ENCODE results near the gene PRSS27. TPM values are rescaled to one million over a fixed set of nuclear protein-coding genes. Genes with fewer than 3 reads are reported as not detected.

PRSS27 gene
- total and polyA plus RNA-seq, 2 of the 8 experiments (the other 6 are each of a cell fraction or from before 2014, with no cell fraction given): 1.3 to 7.5 TPM

GRCh38 chr16:2745116-2745890 is 25.3 kb upstream of the PRSS27 start:
- 83% methylated on average over 13 of the region's 15 CpGs; no CpG with 5 or more reads in 1 of the 2 experiments for WGBS, 2 experiments (ENCODE audit: extremely low coverage in 1 of 2, insufficient coverage in 1 of 2, insufficient read length in 1 of 2, insufficient replicate concordance in 2 of 2, low coverage in 1 of 2, low lambda C conversion rate in 2 of 2, missing lambda C conversion rate in 1 of 2)
- H3K23me2 ChIP-seq (ENCODE audit: low read depth, low read length): no peaks in the 10 kb centered on the region
- no peak overlapping the region for H2BK15ac ChIP-seq (ENCODE audit: low read length)
- no peak overlapping the region for H3K4me2 ChIP-seq (ENCODE audit: insufficient read depth in 1 of 2, low read depth in 2 of 2, low read length in 2 of 2)
- H3K27me3 ChIP-seq (replicated peaks in 1 of 4; ENCODE audit: control insufficient read depth in 3 of 4, extremely low read depth in 1 of 4, insufficient read depth in 3 of 4, low read length in 3 of 4): no peaks in the 10 kb centered on the region
- H3K56ac ChIP-seq (replicated peaks; ENCODE audit: insufficient read length, low read depth, low read length): no peak overlapping the region
- H3K27ac ChIP-seq (ENCODE audit: low read depth, low read length): no peak overlapping the region
- H4K91ac ChIP-seq (replicated peaks; ENCODE audit: insufficient read length, low read length): no peak overlapping the region
- H3K4ac ChIP-seq (replicated peaks; ENCODE audit: insufficient read length, low read depth, low read length): no peak overlapping the region
- no peak overlapping the region for H2BK12ac ChIP-seq (ENCODE audit: low read depth, low read length)
- H3K14ac ChIP-seq (ENCODE audit: insufficient read length): no peak overlapping the region
- H2AFZ ChIP-seq (ENCODE audit: low read length): no peak overlapping the region
- H2BK120ac ChIP-seq (replicated peaks; ENCODE audit: low read depth, low read length): no peak overlapping the region
- peaks cover 0 to 2% of the 10 kb centered on the region in 2 experiments; a peak in 1 of 4 replicates for H3K79me2 ChIP-seq (ENCODE audit: control insufficient read depth in 1 of 2, insufficient read depth in 2 of 2, low read length in 2 of 2)
- H2AK5ac ChIP-seq (ENCODE audit: low read depth, low read length): no peak overlapping the region
- H3K79me1 ChIP-seq (ENCODE audit: low read depth, low read length): peaks cover 2% of the 10 kb centered on the region; the same call in 1 of the 2 replicates
- H2BK20ac ChIP-seq (ENCODE audit: low read length): no peak overlapping the region
- H4K8ac ChIP-seq (ENCODE audit: extremely low read depth, insufficient read depth, low read length): peak overlapping the region; percentile 38; the same call in 1 of the 2 replicates
- H4K5ac ChIP-seq (ENCODE audit: insufficient read length, low read depth, low read length): no peak overlapping the region
- peaks cover 0 to 1% of the 10 kb centered on the region in 2 experiments for H4K20me1 ChIP-seq (replicated peaks in 1 of 2; ENCODE audit: control insufficient read depth in 1 of 2, insufficient read depth in 2 of 2, low read length in 2 of 2)
- no peak overlapping the region for H3K23ac ChIP-seq (ENCODE audit: insufficient read length)
- ChIA-PET CTCF (ENCODE audit: partially characterized antibody) (interaction anchor here (0.8 to 1.3 kb wide), 3 partner anchors 13 to 53 kb away, joined by 3 to 5 read pairs (median 3); partner anchors contain the start of gene PRSS41), POLR2A (ENCODE audit: partially characterized antibody) (interaction anchor here (0.6 to 2.7 kb wide), 14 partner anchors 9 to 63 kb away, joined by 3 to 11 read pairs (median 4); partner anchors contain the start of genes KCTD5 and PRSS27)
- peaks cover 0 to under 1% (median 0%) of the 10 kb centered on the region in 4 experiments; a peak in 3 of 7 replicates for H3K4me1 ChIP-seq (replicated peaks in 1 of 4; ENCODE audit: control insufficient read depth in 3 of 4, insufficient read depth in 4 of 4, low read length in 3 of 4)
- no peak for DNase-seq (ENCODE audit: low read depth in 1 of 2, low spot score in 2 of 2)
- no peaks in the 10 kb centered on the region for H3K9me3 ChIP-seq (ENCODE audit: insufficient read depth in 2 of 2, low read depth in 1 of 2, low read length in 1 of 2)
- no peak overlapping the region for H3K9ac ChIP-seq (replicated peaks in 1 of 4; ENCODE audit: extremely low read depth in 1 of 4, low read depth in 3 of 4, low read length in 3 of 4)
- H2BK5ac ChIP-seq (ENCODE audit: low read depth, low read length): no peak overlapping the region
- no peak overlapping the region for H3K4me3 ChIP-seq (ENCODE audit: extremely low read depth in 1 of 4, insufficient read depth in 2 of 4, low read depth in 3 of 4, low read length in 4 of 4)
- H3K18ac ChIP-seq (ENCODE audit: extremely low read depth, low read length): no peak overlapping the region
- no peak for FAIRE-seq
- no peaks in the 10 kb centered on the region for H3K36me3 ChIP-seq (ENCODE audit: control insufficient read depth in 2 of 4, insufficient read depth in 4 of 4, low read length in 3 of 4)
- TF ChIP-seq USF2 (IDR thresholded peaks at IDR 0.05; ENCODE audit: low read length) (no peak), RBBP5 (IDR thresholded peaks at IDR 0.05; ENCODE audit: borderline replicate concordance, low read depth, low read length) (no peak), RFX5 (IDR thresholded peaks at IDR 0.05; ENCODE audit: borderline replicate concordance, low read depth, low read length) (no peak), CTBP2 (IDR thresholded peaks at IDR 0.05; ENCODE audit: borderline replicate concordance, insufficient read depth, insufficient read length, low read length) (no peak), MAX (IDR thresholded peaks at IDR 0.05) (no peak), NANOG (IDR thresholded peaks at IDR 0.05; ENCODE audit: insufficient read depth, low read depth, low read length, poor library complexity, severe bottlenecking) (no peak), CBX8 (IDR thresholded peaks at IDR 0.05; ENCODE audit: borderline replicate concordance, low read depth, low read length) (no peak), RNF2 (IDR thresholded peaks at IDR 0.05; ENCODE audit: borderline replicate concordance, low read depth, low read length, missing control alignments, poor library complexity, severe bottlenecking) (no peak), SP4 (IDR thresholded peaks at IDR 0.05; ENCODE audit: low read length) (no peak), TAF1 (IDR thresholded peaks at IDR 0.05; ENCODE audit: low read depth, low read length) (no peak)
